ENCODE measurements around the gene RSPH6A. TPM values are rescaled to one million over a fixed set of nuclear protein-coding genes. Genes with fewer than 3 reads are reported as not detected.

The RSPH6A gene
- total and polyA plus RNA-seq, 10 of the 15 experiments (the other 5 are each of a cell fraction or from before 2014, with no cell fraction given): 0.03 to 0.41 (median 0.22) TPM; not detected in 4

DNA sequence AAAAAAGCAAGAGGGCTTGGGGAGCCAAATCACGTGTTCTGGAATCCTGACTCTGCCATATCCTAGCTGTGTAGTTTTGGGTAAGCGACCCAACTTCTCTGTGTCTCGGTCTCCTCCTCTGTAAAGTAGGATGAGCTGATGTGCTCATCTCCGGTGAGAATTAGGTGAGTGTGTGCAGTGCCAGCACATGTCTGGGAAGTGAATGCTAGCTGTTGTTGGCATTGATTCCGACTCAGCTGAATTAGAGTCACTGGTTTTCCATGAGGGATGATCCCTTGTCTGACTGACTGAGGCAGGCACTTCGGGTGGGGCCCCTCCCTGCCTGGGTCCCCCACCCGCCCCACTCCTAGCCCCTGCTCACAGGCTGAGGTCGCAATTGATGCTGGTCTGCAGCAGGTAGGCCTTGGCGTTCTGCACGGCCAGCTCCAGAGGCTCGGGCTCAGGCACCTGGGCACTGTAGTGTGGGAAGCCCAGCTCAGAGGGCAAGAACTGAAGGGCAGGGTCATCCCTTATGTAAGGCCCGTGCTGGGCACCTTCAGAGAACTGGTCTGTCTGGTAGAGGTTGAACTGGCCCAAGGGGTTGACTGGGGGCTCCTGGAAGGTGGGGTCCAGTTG is 835 bp downstream of the RSPH6A start:
- Histone ChIP-seq H3K9ac (ENCODE audit: control insufficient read depth, insufficient read depth, low read length) (no peak overlapping the region), H3K27ac (ENCODE audit: control insufficient read depth, insufficient read depth) (no peak overlapping the region), H2AFZ (ENCODE audit: control insufficient read depth, low read depth, low read length) (no peak overlapping the region), H3K4me2 (ENCODE audit: control insufficient read depth, insufficient read depth) (no peak overlapping the region), H3K4me1 (ENCODE audit: control insufficient read depth, insufficient read depth, low read length) (peaks cover 12% of the 10 kb centered on the region), H3K79me2 (ENCODE audit: control insufficient read depth, insufficient read depth, low read length) (no peaks in the 10 kb centered on the region), H3K36me3 (ENCODE audit: control insufficient read depth in 2 of 2, insufficient read depth in 2 of 2, low read length in 1 of 2) (no peaks in the 10 kb centered on the region), H4K20me1 (ENCODE audit: control insufficient read depth, insufficient read depth) (no peaks in the 10 kb centered on the region), H3K4me3 (no peak overlapping the region), H3K9me3 (replicated peaks; ENCODE audit: control insufficient read depth, insufficient read depth, low read length) (no peaks in the 10 kb centered on the region), H3K27me3 (replicated peaks in 1 of 2; ENCODE audit: control insufficient read depth in 2 of 2, insufficient read depth in 2 of 2, low read length in 1 of 2) (no peaks in the 10 kb centered on the region)
- BruUV-seq (replicated peaks): no TSS peak
- no peak for FAIRE-seq
- WGBS (ENCODE audit: insufficient coverage, insufficient replicate concordance, low lambda C conversion rate, missing lambda C conversion rate): 81% methylated on average over 12 of the region's 12 CpGs
- SMC1A ChIA-PET (ENCODE audit: uncharacterized antibody, unreplicated experiment): no interaction called here
- in situ Hi-C loops (cut with MboI): no loop called here
- intact Hi-C loops (cut with micrococcal nuclease; ENCODE audit: unreplicated experiment): loop anchor here (10.0 kb wide), 1 partner anchor 181 kb away; the partner anchor contains the start of gene CCDC61
- CTCF ChIA-PET: interaction anchor here (0.6 to 1.7 kb wide), 5 partner anchors 15 to 375 kb away, joined by 3 to 10 read pairs (median 3); partner anchors contain the start of gene SIX5
- ATAC-seq: no peak
- POLR2A ChIA-PET: no interaction called here
- no peak for DNase-seq (ENCODE audit: low read depth, low spot score)
- RAD21 ChIA-PET (ENCODE audit: unreplicated experiment): interaction anchor here (1.8 kb wide), 1 partner anchor 202 kb away, joined by 5 read pairs; no protein-coding TSS in a partner anchor
- TF ChIP-seq, protein P1, sequence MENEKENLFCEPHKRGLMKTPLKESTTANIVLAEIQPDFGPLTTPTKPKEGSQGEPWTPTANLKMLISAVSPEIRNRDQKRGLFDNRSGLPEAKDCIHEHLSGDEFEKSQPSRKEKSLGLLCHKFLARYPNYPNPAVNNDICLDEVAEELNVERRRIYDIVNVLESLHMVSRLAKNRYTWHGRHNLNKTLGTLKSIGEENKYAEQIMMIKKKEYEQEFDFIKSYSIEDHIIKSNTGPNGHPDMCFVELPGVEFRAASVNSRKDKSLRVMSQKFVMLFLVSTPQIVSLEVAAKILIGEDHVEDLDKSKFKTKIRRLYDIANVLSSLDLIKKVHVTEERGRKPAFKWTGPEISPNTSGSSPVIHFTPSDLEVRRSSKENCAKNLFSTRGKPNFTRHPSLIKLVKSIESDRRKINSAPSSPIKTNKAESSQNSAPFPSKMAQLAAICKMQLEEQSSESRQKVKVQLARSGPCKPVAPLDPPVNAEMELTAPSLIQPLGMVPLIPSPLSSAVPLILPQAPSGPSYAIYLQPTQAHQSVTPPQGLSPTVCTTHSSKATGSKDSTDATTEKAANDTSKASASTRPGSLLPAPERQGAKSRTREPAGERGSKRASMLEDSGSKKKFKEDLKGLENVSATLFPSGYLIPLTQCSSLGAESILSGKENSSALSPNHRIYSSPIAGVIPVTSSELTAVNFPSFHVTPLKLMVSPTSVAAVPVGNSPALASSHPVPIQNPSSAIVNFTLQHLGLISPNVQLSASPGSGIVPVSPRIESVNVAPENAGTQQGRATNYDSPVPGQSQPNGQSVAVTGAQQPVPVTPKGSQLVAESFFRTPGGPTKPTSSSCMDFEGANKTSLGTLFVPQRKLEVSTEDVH (IDR thresholded peaks at IDR 0.05; ENCODE audit: low read depth, partially characterized antibody): no peak
- TF ChIP-seq CBFB (IDR thresholded peaks at IDR 0.05; ENCODE audit: low read depth) (no peak), HDAC6 (IDR thresholded peaks at IDR 0.05; ENCODE audit: unreplicated experiment) (no peak), ZNF24 (IDR thresholded peaks at IDR 0.05) (no peak), ASH2L (IDR thresholded peaks at IDR 0.05; ENCODE audit: borderline replicate concordance, low read depth) (no peak), LARP7 (IDR thresholded peaks at IDR 0.05) (no peak), MYC (IDR thresholded peaks at IDR 0.05; ENCODE audit: insufficient read depth, insufficient read length, insufficient replicate concordance, low read length, severe bottlenecking) (no peak)
- TF ChIP-seq, protein P2, sequence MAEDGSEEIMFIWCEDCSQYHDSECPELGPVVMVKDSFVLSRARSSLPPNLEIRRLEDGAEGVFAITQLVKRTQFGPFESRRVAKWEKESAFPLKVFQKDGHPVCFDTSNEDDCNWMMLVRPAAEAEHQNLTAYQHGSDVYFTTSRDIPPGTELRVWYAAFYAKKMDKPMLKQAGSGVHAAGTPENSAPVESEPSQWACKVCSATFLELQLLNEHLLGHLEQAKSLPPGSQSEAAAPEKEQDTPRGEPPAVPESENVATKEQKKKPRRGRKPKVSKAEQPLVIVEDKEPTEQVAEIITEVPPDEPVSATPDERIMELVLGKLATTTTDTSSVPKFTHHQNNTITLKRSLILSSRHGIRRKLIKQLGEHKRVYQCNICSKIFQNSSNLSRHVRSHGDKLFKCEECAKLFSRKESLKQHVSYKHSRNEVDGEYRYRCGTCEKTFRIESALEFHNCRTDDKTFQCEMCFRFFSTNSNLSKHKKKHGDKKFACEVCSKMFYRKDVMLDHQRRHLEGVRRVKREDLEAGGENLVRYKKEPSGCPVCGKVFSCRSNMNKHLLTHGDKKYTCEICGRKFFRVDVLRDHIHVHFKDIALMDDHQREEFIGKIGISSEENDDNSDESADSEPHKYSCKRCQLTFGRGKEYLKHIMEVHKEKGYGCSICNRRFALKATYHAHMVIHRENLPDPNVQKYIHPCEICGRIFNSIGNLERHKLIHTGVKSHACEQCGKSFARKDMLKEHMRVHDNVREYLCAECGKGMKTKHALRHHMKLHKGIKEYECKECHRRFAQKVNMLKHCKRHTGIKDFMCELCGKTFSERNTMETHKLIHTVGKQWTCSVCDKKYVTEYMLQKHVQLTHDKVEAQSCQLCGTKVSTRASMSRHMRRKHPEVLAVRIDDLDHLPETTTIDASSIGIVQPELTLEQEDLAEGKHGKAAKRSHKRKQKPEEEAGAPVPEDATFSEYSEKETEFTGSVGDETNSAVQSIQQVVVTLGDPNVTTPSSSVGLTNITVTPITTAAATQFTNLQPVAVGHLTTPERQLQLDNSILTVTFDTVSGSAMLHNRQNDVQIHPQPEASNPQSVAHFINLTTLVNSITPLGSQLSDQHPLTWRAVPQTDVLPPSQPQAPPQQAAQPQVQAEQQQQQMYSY (CRISPR knock-in tag; IDR thresholded peaks at IDR 0.05): no peak
- TF ChIP-seq, protein P3, sequence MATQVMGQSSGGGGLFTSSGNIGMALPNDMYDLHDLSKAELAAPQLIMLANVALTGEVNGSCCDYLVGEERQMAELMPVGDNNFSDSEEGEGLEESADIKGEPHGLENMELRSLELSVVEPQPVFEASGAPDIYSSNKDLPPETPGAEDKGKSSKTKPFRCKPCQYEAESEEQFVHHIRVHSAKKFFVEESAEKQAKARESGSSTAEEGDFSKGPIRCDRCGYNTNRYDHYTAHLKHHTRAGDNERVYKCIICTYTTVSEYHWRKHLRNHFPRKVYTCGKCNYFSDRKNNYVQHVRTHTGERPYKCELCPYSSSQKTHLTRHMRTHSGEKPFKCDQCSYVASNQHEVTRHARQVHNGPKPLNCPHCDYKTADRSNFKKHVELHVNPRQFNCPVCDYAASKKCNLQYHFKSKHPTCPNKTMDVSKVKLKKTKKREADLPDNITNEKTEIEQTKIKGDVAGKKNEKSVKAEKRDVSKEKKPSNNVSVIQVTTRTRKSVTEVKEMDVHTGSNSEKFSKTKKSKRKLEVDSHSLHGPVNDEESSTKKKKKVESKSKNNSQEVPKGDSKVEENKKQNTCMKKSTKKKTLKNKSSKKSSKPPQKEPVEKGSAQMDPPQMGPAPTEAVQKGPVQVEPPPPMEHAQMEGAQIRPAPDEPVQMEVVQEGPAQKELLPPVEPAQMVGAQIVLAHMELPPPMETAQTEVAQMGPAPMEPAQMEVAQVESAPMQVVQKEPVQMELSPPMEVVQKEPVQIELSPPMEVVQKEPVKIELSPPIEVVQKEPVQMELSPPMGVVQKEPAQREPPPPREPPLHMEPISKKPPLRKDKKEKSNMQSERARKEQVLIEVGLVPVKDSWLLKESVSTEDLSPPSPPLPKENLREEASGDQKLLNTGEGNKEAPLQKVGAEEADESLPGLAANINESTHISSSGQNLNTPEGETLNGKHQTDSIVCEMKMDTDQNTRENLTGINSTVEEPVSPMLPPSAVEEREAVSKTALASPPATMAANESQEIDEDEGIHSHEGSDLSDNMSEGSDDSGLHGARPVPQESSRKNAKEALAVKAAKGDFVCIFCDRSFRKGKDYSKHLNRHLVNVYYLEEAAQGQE (IDR thresholded peaks at IDR 0.05; ENCODE audit: low read depth, low read length): no peak
